ENCODE results near the gene GAS2L1.

Gene GAS2L1

GRCh38 chr22:29300807-29301601 lies 5.4 kb upstream of the GAS2L1 start:
- no peak for TF ChIP-seq CTCF (IDR thresholded peaks at IDR 0.05; ENCODE audit: borderline replicate concordance, control extremely low read depth, extremely low read depth, insufficient read depth, missing control alignments)
- DNase-seq (ENCODE audit: low spot score), result no peak
- in situ Hi-C loops (cut with MboI; ENCODE audit: low sequenced_read_pairs, unreplicated experiment), result no loop called here

- DNase-seq (ENCODE audit: low spot score), result no peak
- TF ChIP-seq CTCF (IDR thresholded peaks at IDR 0.05; ENCODE audit: borderline replicate concordance, control extremely low read depth, extremely low read depth, insufficient read depth, missing control alignments), result no peak
- in situ Hi-C loops (cut with MboI; ENCODE audit: low sequenced_read_pairs, unreplicated experiment), result no loop called here
Observed at GRCh38 chr22:29301716-29302401, 4.6 kb upstream of the GAS2L1 start.

- in situ Hi-C loops (cut with MboI; ENCODE audit: low sequenced_read_pairs, unreplicated experiment), result no loop called here
- no peak for TF ChIP-seq CTCF (IDR thresholded peaks at IDR 0.05; ENCODE audit: borderline replicate concordance, control extremely low read depth, extremely low read depth, insufficient read depth, missing control alignments)
- DNase-seq (ENCODE audit: low spot score), result no peak
Observed at GRCh38 chr22:29302402-29302680, 4.1 kb upstream of the GAS2L1 start.

GRCh38 chr22:29302681-29303465 lies 3.6 kb upstream of the GAS2L1 start:
- no peak for TF ChIP-seq CTCF (IDR thresholded peaks at IDR 0.05; ENCODE audit: borderline replicate concordance, control extremely low read depth, extremely low read depth, insufficient read depth, missing control alignments)
- DNase-seq (ENCODE audit: low spot score), result no peak
- in situ Hi-C loops (cut with MboI; ENCODE audit: low sequenced_read_pairs, unreplicated experiment), result no loop called here

GRCh38 chr22:29305836-29306174 lies 645 bp upstream of the GAS2L1 start:
- no peak for DNase-seq (ENCODE audit: low spot score)
- TF ChIP-seq CTCF (IDR thresholded peaks at IDR 0.05; ENCODE audit: borderline replicate concordance, control extremely low read depth, extremely low read depth, insufficient read depth, missing control alignments), result no peak
- in situ Hi-C loops (cut with MboI; ENCODE audit: low sequenced_read_pairs, unreplicated experiment), result no loop called here

GRCh38 chr22:29306835-29307595 lies 565 bp downstream of the GAS2L1 start:
- DNase-seq (ENCODE audit: low spot score), result peak; percentile 63
- in situ Hi-C loops (cut with MboI; ENCODE audit: low sequenced_read_pairs, unreplicated experiment), result no loop called here
- TF ChIP-seq CTCF (IDR thresholded peaks at IDR 0.05; ENCODE audit: borderline replicate concordance, control extremely low read depth, extremely low read depth, insufficient read depth, missing control alignments), result no peak
